HEK293T (cell line): Measurements from ENCODE around the gene SNN.

Experiments
- ARNT ChIP-seq: fragments of 450-650 bp; IDR thresholded peaks from 2 replicates; pipeline ENCODE4 v1.6.1; 2017; ENCODE audit warnings: mild to moderate bottlenecking
- BHLHE40 ChIP-seq: fragments of 450-650 bp; IDR thresholded peaks from 2 replicates; pipeline ENCODE4 v1.6.1; 2016; ENCODE audit warnings: mild to moderate bottlenecking, moderate library complexity, borderline replicate concordance
- ELF4 ChIP-seq: fragments of 450-650 bp; IDR thresholded peaks from 2 replicates; pipeline ENCODE4 v1.6.1; 2017; ENCODE audit warnings: antibody characterized with exemption
- FOXA1 ChIP-seq: fragments of 450-650 bp; IDR thresholded peaks from 2 replicates; pipeline ENCODE4 v1.6.1; 2016; ENCODE audit warnings: mild to moderate bottlenecking
- HDGF ChIP-seq: fragments of 450-650 bp; IDR thresholded peaks from 2 replicates; pipeline ENCODE4 v1.6.1; 2017; ENCODE audit warnings: antibody characterized with exemption, borderline replicate concordance
- L3MBTL2 ChIP-seq: fragments of 450-650 bp; conservative IDR thresholded peaks from 2 replicates; pipeline ENCODE4 v1.6.1; 2016; ENCODE audit warnings: mild to moderate bottlenecking
- LEF1 ChIP-seq: fragments of 450-650 bp; IDR thresholded peaks from 2 replicates; pipeline ENCODE4 v1.6.1; 2017; ENCODE audit warnings: mild to moderate bottlenecking, borderline replicate concordance
- PKNOX1 ChIP-seq: fragments of 450-650 bp; IDR thresholded peaks from 2 replicates; pipeline ENCODE4 v1.6.1; 2016
- SP1 ChIP-seq: fragments of 450-650 bp; IDR thresholded peaks from 2 replicates; pipeline ENCODE4 v1.6.1; 2017
- SUZ12 ChIP-seq: fragments of 450-650 bp; IDR thresholded peaks from 2 replicates; pipeline ENCODE4 v1.6.1; 2016; ENCODE audit warnings: mild to moderate bottlenecking
- TARDBP ChIP-seq: fragments of 450-650 bp; IDR thresholded peaks from 2 replicates; pipeline ENCODE4 v1.6.1; 2016
- ZNF384 ChIP-seq: fragments of 450-650 bp; IDR thresholded peaks from 2 replicates; pipeline ENCODE4 v1.6.1; 2016

- TF ChIP-seq BHLHE40 (no peak), FOXA1 (no peak), SP1 (no peak), SUZ12 (no peak), L3MBTL2 (no peak), ZNF384 (no peak), HDGF (no peak), ELF4 (no peak), PKNOX1 (no peak), LEF1 (no peak), TARDBP (no peak), ARNT (no peak)
These were observed 14.4 kb downstream of the SNN start for GRCh38 chr16:11682655-11683096.
